Spleen (tissue), 11 donors: ENCODE results near the gene TPST1. TPM values are rescaled to one million over a fixed set of nuclear protein-coding genes. Genes with fewer than 3 reads are reported as not detected.

Experiments used
- DNase-seq: peaks from one replicate; pipeline ENCODE4 v3.0.0-alpha.2; 2020
- H3K27ac ChIP-seq, 8 donors: fragments of 200-600 bp; sonication (generic) in 7 of 8; 1 replicate in 4 of 8; 2 replicates in 4 of 8; pipeline versions ENCODE4 v1.5.0 to v1.8.0; 2016 to 2021; ENCODE audit warnings: inconsistent platforms in 4 of 8, mild to moderate bottlenecking in 4 of 8, moderate library complexity in 1 of 8
- H3K27me3 ChIP-seq, 7 donors: fragments of 200-600 bp; sonication (generic) in 6 of 7; replicated peaks in 1 of 7; 1 replicate in 4 of 7; 2 replicates in 3 of 7; pipeline versions ENCODE4 v1.5.0 to v1.8.0; 2016 to 2021; ENCODE audit warnings: inconsistent platforms in 3 of 7, mild to moderate bottlenecking in 1 of 7
- H3K36me3 ChIP-seq, 6 donors: fragments of 200-600 bp; sonication (generic) in 5 of 6; 1 replicate in 4 of 6; 2 replicates in 2 of 6; pipeline versions ENCODE4 v1.5.0 to v1.8.0; 2016 to 2021; ENCODE audit warnings: inconsistent platforms in 2 of 6
- H3K4me1 ChIP-seq, 6 donors: fragments of 200-600 bp; sonication (generic) in 5 of 6; 1 replicate in 3 of 6; 2 replicates in 3 of 6; pipeline versions ENCODE4 v1.5.0 to v1.8.0; 2016 to 2021; ENCODE audit warnings: inconsistent platforms in 3 of 6
- H3K4me3 ChIP-seq, 8 donors: fragments of 200-600 bp; sonication (generic) in 7 of 8; 1 replicate in 4 of 8; 2 replicates in 4 of 8; pipeline versions ENCODE4 v1.5.0 to v1.8.0; 2016 to 2021; ENCODE audit warnings: inconsistent platforms in 4 of 8, mild to moderate bottlenecking in 4 of 8, moderate library complexity in 2 of 8
- H3K9me3 ChIP-seq, 8 donors: fragments of 200-600 bp; sonication (generic) in 7 of 8; 1 replicate in 4 of 8; 2 replicates in 4 of 8; pipeline versions ENCODE4 v1.5.0 to v1.8.0; 2016 to 2021; ENCODE audit warnings: inconsistent platforms in 4 of 8
- POLR2A ChIP-seq, 3 donors: fragments of 450-650 bp; IDR thresholded peaks; one replicate each; pipeline ENCODE4 v1.5.1; 2017; ENCODE audit warnings: antibody characterized with exemption in 3 of 3, mild to moderate bottlenecking in 1 of 3
- POLR2AphosphoS5 ChIP-seq, 3 donors: sonication (generic); formaldehyde crosslinking; IDR thresholded peaks; one replicate each; pipeline ENCODE4 v1.5.1; 2017; ENCODE audit warnings: antibody characterized with exemption in 3 of 3
- WGBS, 5 donors: extraction: QIAGEN DNeasy Blood & Tissue Kit in 3 of 5; methylation state at CpG; one replicate each; pipeline versions ENCODE4 v1.1.5 to v1.1.7; 2013 to 2018; 5-methylcytosine and 5-hydroxymethylcytosine counted together
- intact Hi-C: fragments of 100-400 bp; cut with DNase I; formaldehyde crosslinking; loops from one replicate; pipeline ENCODE4 v1.15.0; 2023; ENCODE audit warnings: low total_unique reads
- polyA plus RNA-seq, 3 donors: library from polyadenylated mRNA; stranded (reverse); fragments of 200-250 nt; gene quantifications; one replicate each; pipeline ENCODE4 v1.2.1, GENCODE V29; 2013
- total RNA-seq, 7 donors: library from RNA; depleted of rRNA in 3 of 7; stranded (reverse); fragments of >200 nt in 3 of 7; fragmentation: NEBNext Ultra II Directional in 4 of 7; extraction: Animal tissue kit (Norgen Biotek cat#: 25700) in 4 of 7; gene quantifications; one replicate each; pipeline versions ENCODE4 v1.1.0 to v1.2.1, GENCODE V29; 2016 to 2021
- TF ChIP-seq, protein P1 (sequence below), 11 experiments: fragments of 200-600 bp in 7 of 11; fragments of 450-650 bp in 4 of 11; sonication (generic) in 4 of 11; IDR thresholded peaks in 8 of 11; conservative IDR thresholded peaks in 3 of 11; 1 replicate in 7 of 11; 2 replicates in 4 of 11; pipeline versions ENCODE4 v1.4.0 to v1.8.0; 2016 to 2021; ENCODE audit warnings: antibody characterized with exemption in 11 of 11, inconsistent platforms in 4 of 11, mild to moderate bottlenecking in 1 of 11
- donor health status: healthy with polysubstance abuse.
- donor health status: DM: no; HTN: no; CAD: no; lungs with moderate emphysema.
- donor health status: DM: no; HTN: no; CAD: no.
- donor health status: Bipolar disorder and iron deficiency.
- donor health status: healthy.
- donor health status: DM: no; HTN: no; CAD: no.
- donor health status: DM: yes; HTN: yes; CAD: no.

The TPST1 gene
- total and polyA plus RNA-seq, 10 donors, result 4.8 to 58.5 (median 27.1) TPM

- Histone ChIP-seq H3K4me1 (peaks cover 0 to 24% (median 2%) of the 10 kb centered on the region in 6 donors), H3K27ac (peak overlapping the region in 4 of 8 donors; percentile 61 to 80 (median 77)), H3K27me3 (no peaks in the 10 kb centered on the region), H3K9me3 (peaks cover 0 to 30% (median 25%) of the 10 kb centered on the region in 8 donors), H3K36me3 (no peaks in the 10 kb centered on the region), H3K4me3 (no peak overlapping the region)
- TF ChIP-seq POLR2A (IDR thresholded peaks at IDR 0.05), result no peak
- no peak for TF ChIP-seq POLR2AphosphoS5 (IDR thresholded peaks at IDR 0.05)
- TF ChIP-seq, protein P1, sequence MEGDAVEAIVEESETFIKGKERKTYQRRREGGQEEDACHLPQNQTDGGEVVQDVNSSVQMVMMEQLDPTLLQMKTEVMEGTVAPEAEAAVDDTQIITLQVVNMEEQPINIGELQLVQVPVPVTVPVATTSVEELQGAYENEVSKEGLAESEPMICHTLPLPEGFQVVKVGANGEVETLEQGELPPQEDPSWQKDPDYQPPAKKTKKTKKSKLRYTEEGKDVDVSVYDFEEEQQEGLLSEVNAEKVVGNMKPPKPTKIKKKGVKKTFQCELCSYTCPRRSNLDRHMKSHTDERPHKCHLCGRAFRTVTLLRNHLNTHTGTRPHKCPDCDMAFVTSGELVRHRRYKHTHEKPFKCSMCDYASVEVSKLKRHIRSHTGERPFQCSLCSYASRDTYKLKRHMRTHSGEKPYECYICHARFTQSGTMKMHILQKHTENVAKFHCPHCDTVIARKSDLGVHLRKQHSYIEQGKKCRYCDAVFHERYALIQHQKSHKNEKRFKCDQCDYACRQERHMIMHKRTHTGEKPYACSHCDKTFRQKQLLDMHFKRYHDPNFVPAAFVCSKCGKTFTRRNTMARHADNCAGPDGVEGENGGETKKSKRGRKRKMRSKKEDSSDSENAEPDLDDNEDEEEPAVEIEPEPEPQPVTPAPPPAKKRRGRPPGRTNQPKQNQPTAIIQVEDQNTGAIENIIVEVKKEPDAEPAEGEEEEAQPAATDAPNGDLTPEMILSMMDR (IDR thresholded peaks at IDR 0.05 in 8 of 11, conservative IDR thresholded peaks at IDR 0.05 in 3 of 11), result no peak
- intact Hi-C loops, result no loop called here
- no peak for DNase-seq
These were observed 92.4 kb downstream of the TPST1 start for GRCh38 chr7:66297579-66297978.

DNA sequence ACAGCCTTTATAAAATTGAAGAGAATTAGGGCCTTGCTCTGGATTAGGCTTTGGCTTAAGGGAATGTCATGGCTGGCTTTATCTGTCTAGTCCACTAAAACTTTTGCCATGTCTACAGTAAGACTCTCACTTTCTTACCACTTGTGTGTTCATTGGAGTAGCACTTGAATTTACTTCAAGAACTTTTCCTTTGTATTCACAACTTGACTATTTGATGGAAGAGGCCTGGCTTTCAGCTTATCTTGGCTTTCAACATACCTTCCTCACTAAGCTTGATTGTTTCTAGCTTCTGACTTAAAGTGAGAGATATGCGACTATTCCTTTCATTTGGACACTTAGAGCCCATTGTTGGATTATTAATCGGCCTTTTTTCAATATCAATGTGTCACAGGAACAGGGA lies 96.1 kb downstream of the TPST1 start:
- DNase-seq, result no peak
- Histone ChIP-seq H3K27ac (peak overlapping the region in 1 of 8 donors; percentile 44), H3K9me3 (peaks cover 0 to 30% (median 25%) of the 10 kb centered on the region in 8 donors), H3K4me1 (peaks cover 0 to 42% (median 5%) of the 10 kb centered on the region in 6 donors), H3K36me3 (no peaks in the 10 kb centered on the region), H3K4me3 (no peak overlapping the region), H3K27me3 (no peaks in the 10 kb centered on the region)
- 88 to 94% (median 91%) methylated on average over 2 of the region's 2 CpGs for whole genome bisulfite sequencing, 5 donors
- TF ChIP-seq POLR2A (IDR thresholded peaks at IDR 0.05), result no peak
- TF ChIP-seq POLR2AphosphoS5 (IDR thresholded peaks at IDR 0.05), result no peak
- TF ChIP-seq, protein P1 (IDR thresholded peaks at IDR 0.05 in 8 of 11, conservative IDR thresholded peaks at IDR 0.05 in 3 of 11), result no peak
- intact Hi-C loops, result no loop called here

- H3K36me3 ChIP-seq, result no peaks in the 10 kb centered on the region
- TF ChIP-seq POLR2A (IDR thresholded peaks at IDR 0.05), result no peak
- TF ChIP-seq, protein P1 (IDR thresholded peaks at IDR 0.05 in 8 of 11, conservative IDR thresholded peaks at IDR 0.05 in 3 of 11), result no peak
- TF ChIP-seq POLR2AphosphoS5 (IDR thresholded peaks at IDR 0.05), result no peak
- 57 to 86% (median 82%) methylated on average over 3 of the region's 3 CpGs for WGBS, 5 donors
- peaks cover 0 to 47% (median 5%) of the 10 kb centered on the region in 6 donors for H3K4me1 ChIP-seq
- no peak for DNase-seq
- H3K27me3 ChIP-seq, result no peaks in the 10 kb centered on the region
- H3K9me3 ChIP-seq, result peaks cover 0 to 30% (median 25%) of the 10 kb centered on the region in 8 donors
- intact Hi-C loops, result no loop called here
- H3K27ac ChIP-seq, result peak overlapping the region in 1 of 8 donors; percentile 44
- no peak overlapping the region for H3K4me3 ChIP-seq
These were observed 96.6 kb downstream of the TPST1 start for GRCh38 chr7:66301737-66302136.

- intact Hi-C loops, result no loop called here
- Histone ChIP-seq H3K36me3 (no peaks in the 10 kb centered on the region), H3K27me3 (no peaks in the 10 kb centered on the region), H3K9me3 (peaks cover 0 to 15% (median 12%) of the 10 kb centered on the region in 8 donors), H3K4me1 (peaks cover 0 to 51% (median 8%) of the 10 kb centered on the region in 6 donors), H3K4me3 (no peak overlapping the region), H3K27ac (peak overlapping the region in 2 of 8 donors; percentile 50 to 65)
- 76 to 89% (median 89%) methylated on average over 8 of the region's 8 CpGs for WGBS, 5 donors
- DNase-seq, result no peak
- no peak for TF ChIP-seq POLR2AphosphoS5 (IDR thresholded peaks at IDR 0.05)
- no peak for TF ChIP-seq POLR2A (IDR thresholded peaks at IDR 0.05)
- TF ChIP-seq, protein P1 (IDR thresholded peaks at IDR 0.05 in 8 of 11, conservative IDR thresholded peaks at IDR 0.05 in 3 of 11), result no peak
These were observed 98.5 kb downstream of the TPST1 start for GRCh38 chr7:66303454-66304155.
